Fibroblast of lung (primary cell): ENCODE data around the gene B9D1.

Experiments used
- CTCF ChIP-seq, 2 donors: IDR thresholded peaks in 1 of 2; conservative IDR thresholded peaks in 1 of 2; 1 replicate in 1 of 2; 2 replicates in 1 of 2; pipeline ENCODE4 v1.5.1; 2011 to 2012; ENCODE audit warnings: low read length in 2 of 2, control low read depth in 1 of 2, inconsistent platforms in 1 of 2, low read depth in 1 of 2, mild to moderate bottlenecking in 1 of 2
- EZH2 ChIP-seq: IDR thresholded peaks from 2 replicates; pipeline ENCODE4 v1.5.1; 2012; ENCODE audit warnings: low read length, control low read depth, mild to moderate bottlenecking; ENCODE audit errors: missing control alignments

GRCh38 chr17:19368229-19368628 lies 5.7 kb upstream of the B9D1 start:
- TF ChIP-seq EZH2 (no peak), CTCF (conservative IDR thresholded peaks at IDR 0.05 in 1 of 2, IDR thresholded peaks at IDR 0.05 in 1 of 2; ENCODE audit: low read depth in 1 of 2, low read length in 2 of 2) (no peak)
